Measurements from ENCODE around the gene CFAP46.

The CFAP46 gene

DNA sequence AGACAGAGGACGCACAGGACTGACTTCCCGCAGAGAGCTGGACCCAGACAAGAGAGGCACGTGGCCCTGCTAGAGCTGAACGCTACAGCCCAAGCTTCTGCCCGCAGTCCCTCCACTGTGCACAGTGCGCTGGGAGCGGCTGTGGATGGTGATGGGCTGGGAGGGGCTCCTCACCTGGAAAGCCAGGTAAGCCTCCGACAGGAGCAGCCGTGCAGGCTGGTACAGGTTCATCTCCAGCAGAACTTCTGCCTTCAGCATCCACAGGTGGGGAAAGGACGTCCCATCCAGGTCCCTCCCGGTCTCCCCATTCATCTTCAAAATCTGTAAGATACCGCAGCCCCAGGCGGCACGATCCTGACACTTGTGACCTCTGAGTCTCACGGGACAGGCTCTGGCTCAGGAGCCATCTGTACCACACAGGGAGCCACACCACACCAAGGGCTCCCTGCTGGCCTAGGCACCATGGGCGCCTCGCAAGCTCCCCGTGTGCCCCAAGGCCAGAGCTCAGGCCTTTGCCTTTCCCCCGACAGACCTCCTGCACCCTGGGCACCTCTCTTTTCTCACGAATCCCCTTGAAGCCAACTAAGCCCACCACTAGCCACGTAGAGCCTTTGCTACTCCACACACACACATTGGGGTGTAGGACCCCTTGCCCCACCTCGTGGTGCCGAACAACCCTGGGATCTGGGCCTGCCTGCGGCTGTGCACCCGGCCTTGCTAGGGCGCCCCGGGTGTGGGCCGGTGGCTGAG is 76.3 kb downstream of the CFAP46 start:
- in situ Hi-C loops (cut with MboI; ENCODE audit: low sequenced_read_pairs): no loop called here

DNA sequence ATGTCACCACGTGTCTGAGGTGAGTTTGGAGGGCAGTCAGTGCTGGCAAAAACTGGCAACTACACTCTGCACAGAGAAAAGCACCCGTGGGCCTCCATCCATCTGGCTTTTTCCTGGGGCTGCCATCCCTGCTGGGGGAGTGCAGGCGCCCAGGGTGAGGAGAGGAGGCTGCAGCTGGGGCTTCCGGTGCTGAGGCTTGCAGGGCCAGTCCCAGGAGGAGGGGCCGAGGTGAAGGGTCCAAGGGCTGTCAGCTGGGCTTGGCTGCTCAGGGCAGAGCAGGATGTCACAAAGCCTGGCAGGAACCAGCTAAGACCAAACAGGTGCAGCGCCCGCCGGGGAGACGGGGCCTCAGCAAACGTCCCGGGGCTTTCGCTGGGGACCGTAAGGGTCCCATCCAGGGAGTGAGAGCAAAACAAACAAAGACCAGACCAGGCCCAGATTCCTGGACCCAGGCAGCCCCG is 77.2 kb downstream of the CFAP46 start:
- in situ Hi-C loops (cut with MboI; ENCODE audit: low sequenced_read_pairs): no loop called here

DNA sequence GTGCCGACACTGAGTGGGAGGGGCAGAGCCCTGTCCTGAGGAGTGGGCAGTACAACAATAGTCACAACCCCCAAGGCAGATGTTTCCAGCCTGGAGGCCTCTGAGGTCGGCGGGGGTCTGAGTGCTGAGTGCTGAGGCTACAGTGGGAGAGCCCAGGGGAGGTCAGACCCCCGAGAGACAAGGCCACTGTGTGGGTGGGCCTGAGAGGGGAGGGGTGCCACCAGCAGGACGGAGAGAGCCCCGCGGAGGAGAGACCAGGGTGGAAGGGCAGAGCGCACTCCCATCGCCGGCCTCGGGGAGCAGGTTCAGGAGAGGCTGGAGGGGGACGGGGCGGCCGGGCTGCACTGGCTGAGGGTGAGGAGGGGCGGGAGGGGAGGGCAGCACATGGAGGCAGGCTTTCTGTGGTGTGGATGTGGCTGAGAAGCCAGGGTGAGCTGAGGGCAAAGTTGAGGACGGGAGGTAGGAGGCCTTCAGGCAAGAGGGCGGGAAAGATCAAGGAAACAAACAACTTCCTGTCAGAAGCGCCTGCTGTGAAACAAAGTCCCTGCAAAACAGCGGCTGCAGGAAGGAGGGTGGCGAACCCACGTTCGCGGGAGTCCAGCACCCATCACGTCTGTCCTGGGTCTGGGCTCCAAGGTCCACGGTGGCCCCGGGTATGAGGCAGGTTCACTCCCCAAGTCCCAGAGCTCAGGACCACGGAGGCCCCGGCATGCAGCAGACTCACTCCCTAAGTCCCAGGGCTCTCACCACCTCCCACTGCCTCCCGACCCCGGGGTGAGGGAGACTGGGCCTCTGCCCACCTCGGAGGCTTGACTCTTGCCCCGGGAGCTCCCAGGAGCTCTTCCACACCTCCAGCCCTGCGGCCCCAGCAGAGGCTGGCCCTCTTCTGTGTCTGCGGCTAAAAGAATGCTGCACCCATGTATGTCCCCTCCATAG is 79.6 kb downstream of the CFAP46 start:
- in situ Hi-C loops (cut with MboI; ENCODE audit: low sequenced_read_pairs): no loop called here

DNA sequence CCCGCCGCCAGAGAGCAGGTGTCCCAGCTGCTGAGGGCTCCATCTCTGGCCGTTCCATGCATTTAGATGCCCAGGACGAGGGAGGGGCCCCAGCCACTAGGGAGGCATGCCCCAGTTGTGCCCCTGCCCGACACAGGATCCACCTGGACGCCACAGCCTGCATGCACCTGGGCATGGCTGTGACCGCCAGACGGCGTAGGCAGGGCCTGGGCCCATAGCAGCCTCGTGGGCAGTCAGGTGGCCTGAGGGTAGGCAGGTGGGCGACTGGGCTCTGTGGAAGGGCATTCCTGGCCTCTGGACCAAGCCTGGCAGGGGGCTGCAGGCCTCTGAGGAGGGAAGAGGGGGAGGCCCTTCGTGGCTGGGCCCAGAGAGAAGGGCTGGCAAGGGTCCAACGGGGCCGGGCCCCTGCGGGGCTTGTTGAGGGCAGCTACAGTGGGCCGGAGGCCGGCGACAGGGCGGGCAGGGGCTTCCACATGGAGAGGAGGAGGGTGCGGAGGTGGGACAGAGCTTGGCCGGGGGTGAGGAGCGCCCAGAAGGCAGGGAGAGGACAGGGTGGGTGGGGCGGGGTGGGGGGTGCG is 80.4 kb downstream of the CFAP46 start:
- in situ Hi-C loops (cut with MboI; ENCODE audit: low sequenced_read_pairs): no loop called here

DNA sequence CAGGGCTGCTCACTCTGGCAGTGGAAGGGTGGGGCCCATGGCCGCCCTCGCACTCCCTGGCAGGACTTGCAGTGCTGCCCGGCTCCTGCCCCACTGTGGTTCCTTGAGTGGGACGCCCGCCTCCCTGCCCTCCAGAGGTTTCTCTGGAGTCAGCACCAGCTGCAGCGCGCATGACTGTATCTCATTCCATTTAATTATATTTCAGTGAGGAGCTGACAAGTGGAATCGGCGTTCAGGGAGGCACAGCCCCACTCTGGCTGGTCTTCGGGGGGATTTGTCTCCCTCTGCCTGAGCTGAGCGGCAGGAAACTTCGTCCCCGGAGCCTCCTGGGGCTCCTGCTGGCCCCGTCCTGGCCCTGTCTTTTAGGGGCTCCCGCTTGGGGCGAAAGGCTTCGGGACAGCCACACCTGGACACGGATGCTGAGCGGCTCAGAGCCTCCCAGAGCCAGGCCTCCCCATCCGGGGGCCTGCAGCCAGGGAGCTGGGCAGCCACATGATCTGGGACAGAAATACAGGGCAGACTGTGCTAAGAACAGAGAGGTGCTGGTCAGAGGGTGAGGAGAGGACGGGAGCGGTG is 81.2 kb downstream of the CFAP46 start:
- in situ Hi-C loops (cut with MboI; ENCODE audit: low sequenced_read_pairs): no loop called here

DNA sequence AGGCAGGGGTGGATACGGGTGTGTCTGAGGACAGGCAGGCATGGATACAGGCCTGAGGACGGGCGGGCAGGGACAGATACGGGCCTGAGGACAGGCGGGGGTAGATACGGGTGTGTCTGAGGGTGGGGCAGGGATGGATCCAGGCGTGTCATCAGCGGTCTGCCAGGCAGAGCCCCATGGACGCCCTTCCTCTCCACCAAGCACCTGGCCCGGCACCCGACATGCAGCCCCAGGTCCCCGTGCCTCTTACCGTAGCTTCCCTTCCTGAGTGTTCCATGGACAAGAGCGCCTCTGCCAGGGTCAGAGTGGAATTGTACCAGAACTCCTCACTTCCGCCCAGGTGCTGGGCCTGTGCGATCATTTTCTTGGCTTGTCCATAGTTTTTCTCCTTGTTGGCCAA is 81.8 kb downstream of the CFAP46 start:
- in situ Hi-C loops (cut with MboI; ENCODE audit: low sequenced_read_pairs): no loop called here

DNA sequence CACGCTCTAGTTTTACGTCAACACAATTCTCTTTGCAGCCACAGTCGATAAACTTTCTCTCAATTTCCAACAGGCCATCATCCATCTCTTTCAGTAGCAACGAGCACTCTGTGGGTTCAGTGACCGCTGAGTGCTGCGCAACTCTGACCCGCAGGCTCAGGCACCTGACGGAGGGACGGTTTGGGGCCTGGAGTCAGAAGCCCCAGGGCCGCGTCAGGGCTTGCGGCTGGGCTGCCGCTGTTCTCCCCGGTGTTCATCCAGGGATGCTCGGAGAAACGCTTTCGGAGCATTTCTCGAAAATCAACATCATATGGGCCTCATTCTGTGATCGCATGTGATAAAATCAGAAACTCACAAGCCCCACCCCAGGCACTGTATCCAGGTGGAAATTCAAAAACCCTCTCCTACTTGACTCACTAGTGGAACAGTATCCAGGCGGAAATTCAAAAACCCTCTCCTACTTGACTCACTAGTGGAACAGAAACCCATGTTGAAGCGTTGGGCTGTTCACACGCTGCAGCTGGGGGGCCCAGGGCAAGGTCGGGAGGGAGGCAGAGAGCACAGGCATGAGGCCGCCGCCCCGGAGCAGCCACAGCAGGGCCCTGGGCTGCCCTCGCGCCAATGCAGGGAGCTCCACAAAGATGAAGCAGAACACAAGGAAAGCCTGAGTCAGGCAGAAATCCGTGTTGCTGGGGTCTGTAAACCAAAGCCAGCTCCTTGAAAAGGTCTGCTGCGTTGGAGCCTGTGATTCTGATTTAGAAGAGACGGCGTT is 83.1 kb downstream of the CFAP46 start:
- in situ Hi-C loops (cut with MboI; ENCODE audit: low sequenced_read_pairs): no loop called here

DNA sequence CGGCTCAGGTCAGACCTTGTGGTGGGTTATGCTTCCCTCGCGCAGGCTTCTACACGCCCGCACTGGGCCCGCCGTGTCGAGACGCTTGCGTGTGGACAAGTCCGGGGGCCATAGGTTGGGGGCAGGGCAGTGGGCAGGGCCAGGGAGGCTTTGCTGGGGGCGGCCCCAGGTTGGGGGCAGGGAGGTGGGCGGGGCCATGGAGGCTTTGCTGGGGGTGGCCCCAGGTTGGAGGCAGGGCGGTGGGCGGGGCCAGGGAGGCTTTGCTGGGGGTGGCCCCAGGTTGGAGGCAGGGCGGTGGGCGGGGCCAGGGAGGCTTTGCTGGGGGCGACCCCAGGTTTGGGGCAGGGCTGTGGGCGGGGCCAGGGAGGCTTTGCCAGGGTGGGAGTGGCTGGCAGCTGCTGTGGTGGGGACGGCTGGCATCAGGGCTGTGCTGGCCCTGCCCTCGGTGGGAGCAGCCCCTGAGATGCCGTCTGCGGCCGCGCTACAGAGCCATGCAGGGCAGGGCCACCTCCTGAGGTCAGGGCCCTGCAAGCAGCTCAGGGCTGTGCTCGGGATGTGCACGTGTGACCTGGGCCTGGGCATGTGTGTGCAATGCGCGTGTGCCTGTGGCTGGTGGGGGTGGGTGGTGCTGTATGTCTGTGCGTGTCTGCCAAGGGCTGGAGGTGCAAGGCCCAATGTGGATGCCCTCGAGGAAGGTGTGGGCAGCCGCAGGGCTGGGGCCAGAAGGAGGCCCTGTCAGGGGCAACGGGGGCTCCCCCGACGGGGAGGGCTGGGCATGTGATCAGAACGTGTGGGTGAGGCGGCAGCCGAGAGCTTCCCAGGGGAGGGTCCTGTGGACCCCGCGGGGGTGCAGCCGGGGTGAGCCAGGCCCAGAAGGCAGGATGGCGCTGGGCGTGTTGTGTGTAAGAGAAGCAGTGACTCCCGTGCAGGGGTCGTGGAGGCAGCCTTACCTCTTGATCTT is 84.0 kb downstream of the CFAP46 start:
- in situ Hi-C loops (cut with MboI; ENCODE audit: low sequenced_read_pairs): no loop called here

DNA sequence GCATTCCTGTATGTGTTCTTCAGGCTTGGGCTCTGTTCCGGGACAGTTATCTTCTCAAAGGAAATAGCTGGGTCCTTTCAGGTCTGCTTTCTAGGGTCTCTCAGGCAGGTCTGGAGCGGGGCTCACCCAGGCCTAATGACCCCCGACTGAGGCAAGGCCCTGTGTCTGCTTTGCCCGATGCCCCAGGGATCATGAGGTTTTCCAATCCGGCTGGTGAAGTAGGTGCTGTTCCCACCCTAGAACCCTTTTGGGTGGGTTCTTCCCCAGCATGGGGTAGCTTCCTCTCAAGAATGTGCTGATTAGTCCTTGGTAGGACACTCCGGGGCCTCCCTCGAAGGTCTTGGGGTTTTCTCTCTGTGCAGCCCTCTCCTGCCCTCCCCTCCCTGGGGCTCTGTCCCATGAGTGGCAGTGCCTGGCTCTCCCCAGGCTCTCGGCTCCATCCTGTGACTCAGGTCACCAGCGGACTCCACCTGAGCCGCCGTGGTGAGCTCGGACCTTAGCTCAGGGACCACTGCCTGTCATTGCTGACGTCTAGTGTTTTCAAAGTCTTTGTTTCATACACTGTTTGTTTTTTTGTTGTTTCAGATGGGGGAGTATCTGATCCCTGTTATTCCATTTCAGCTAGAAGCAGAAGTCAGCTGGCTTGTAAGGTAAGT is 85.4 kb downstream of the CFAP46 start:
- in situ Hi-C loops (cut with MboI; ENCODE audit: low sequenced_read_pairs): no loop called here

DNA sequence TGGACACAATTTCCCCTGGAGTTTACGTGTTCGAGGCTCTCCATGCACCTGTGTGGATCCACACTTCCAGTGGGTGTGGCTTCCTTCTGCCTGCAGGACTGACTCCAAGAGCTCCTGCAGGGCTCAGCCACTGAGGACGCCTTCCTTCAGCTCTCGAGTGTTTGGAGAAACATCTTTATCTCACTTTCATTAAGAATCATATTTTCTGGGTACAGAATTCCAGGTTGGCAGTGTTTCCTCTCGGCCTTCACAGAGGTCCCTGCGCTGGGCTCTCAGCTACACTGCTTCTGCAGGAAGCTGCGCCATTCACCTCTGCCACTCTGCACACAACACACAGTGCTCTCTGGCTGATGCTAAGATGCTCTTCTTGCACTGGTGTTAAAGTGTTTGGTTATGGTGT is 86.5 kb downstream of the CFAP46 start:
- in situ Hi-C loops (cut with MboI; ENCODE audit: low sequenced_read_pairs): no loop called here

DNA sequence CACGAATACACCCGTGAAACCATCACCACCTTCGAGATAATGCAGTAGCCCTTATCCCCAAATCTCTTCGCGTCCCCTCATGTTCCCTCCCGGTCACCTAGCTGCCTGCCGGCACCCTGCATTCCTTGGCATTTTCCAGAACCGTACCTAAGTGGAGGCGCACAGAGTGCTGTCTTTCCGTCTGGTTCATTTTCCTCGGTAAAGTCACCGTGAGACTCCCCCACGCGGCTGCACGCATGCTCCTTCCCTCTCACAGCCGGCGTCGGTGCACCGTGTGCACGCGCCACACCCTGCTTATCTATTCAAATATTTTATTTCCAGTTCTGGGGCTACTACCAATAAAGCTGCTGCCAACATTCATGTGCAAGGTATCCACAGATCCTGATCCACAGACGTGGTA is 90.9 kb downstream of the CFAP46 start:
- in situ Hi-C loops (cut with MboI; ENCODE audit: low sequenced_read_pairs): no loop called here

DNA sequence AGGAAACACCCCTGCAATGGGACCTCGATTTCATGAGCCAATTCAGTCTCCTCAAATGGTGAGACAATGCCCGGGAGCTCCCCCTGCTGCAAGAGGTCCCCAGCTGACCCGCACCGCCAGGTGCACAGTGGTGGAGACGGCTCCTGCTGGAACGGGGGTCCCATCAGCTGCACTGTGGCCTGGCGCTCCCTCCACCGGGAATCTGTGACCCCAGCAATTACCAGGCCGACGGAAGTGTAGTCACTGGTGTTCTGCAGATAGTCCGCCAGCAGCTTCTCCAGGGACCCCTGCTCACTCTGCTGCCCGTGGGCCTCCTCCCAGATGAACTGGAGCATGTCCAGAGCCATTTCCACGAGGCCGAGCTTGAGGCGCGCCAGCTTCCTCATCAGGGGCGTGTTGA is 91.5 kb downstream of the CFAP46 start:
- in situ Hi-C loops (cut with MboI; ENCODE audit: low sequenced_read_pairs): no loop called here

DNA sequence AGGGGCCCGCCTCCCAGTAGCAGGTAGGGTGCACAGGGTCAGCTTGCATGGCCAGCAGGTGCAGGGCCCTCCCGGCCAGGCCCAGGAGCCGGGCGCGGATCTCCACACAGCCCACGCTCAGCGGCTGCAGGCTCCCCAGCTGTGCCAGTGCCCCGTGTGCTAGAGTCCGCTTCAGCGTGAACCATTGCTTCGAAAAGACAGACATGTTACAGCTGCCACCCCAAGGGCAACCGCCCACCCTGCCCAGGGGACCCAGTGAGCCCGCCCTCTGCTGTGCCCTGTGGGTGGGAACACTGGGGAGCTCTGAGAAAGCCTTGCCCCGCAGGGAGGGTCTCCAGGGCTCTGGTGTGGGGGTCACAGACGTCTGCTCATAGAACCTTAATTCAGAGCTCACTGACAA is 92.1 kb downstream of the CFAP46 start:
- in situ Hi-C loops (cut with MboI; ENCODE audit: low sequenced_read_pairs): no loop called here

DNA sequence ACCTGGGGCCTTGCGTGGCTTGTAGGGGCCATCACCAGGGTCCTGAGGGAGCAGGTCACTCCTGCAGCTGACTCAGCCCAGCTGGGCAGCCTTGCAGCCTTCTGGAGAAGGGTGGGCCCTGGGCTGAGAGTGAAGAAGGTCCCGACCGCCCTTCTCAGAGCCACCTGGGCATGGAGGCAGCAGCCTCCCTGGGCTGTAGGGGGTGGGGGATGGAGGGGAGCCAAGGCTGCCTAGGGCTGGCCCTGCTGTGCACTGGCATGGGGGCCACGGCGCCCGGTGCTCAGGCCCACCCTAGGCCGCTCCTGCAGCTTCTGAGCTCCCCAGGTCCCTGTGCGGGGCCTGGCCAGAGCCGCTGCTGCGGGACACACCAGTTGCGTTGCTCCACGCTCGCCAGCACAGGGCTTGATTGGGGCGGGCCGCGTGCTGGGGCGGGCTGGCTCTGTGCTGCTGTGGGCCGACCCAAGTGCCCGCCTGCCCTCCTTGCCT is 92.8 kb downstream of the CFAP46 start:
- in situ Hi-C loops (cut with MboI; ENCODE audit: low sequenced_read_pairs): no loop called here

DNA sequence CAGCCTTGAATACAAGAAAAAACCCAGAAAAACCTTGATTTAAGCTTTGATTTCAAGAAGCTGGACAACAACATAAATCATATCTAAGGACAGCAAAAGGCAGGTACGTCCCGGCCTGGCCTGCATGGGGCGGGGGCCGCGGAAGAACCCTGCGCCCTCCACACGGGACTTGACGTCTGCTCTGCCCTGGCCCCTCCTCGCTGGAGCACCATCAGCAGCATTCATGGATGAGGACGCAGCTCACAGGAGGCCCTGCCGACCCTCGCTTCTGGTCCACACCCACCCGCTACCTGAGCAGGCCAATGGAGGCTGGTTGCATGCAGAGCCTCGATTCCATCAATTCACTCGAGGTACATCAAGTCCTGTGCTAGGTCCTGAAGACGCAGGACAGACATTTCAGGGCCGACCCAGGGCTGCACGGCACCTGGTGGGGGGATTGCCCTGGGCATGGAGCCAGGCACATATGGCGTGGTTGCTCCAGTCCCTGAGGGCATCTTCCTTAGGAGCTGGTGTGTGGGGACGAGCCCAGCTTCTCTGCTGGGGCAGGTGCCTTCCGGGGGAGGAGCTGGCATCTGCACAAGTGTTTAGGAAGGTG is 93.3 kb downstream of the CFAP46 start:
- in situ Hi-C loops (cut with MboI; ENCODE audit: low sequenced_read_pairs): no loop called here

DNA sequence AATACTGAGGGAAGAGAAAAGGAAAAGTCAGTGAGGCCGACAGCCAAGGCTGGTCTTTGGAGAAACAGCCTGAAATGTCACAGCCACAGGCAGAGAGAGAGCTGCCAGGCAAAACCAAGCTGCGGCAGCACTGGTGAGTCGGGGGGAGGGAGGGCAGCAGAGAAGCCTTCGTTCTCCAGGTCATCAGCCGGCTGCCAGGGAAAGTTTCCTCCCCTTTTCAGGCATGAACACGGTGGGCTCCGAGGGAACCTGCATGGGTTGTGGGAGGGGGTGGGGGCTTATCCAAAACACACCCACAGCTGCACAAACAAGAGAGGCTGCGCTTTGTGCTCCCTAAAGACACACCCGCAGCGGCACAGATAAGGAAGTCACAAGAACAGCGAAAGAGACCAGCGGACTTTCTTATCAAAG is 94.1 kb downstream of the CFAP46 start:
- in situ Hi-C loops (cut with MboI; ENCODE audit: low sequenced_read_pairs): no loop called here

DNA sequence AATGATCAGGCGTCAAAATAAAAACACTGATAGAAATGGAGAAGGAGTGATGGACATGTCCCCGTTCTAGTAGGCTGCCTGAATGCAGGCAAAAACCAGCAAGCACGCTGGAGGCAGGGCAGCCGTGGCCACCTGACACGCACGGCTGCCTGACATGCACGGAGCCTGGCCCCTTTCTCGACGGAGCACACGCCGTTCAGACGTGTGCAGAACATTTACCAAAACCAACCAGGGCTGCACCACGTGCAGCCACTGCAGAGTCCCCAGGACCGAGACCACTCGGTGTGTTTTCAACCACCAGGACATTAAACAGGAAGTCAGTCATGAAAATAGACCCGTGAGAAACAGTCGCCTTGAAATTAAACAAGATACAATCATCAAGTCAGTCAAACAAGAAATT is 94.5 kb downstream of the CFAP46 start:
- in situ Hi-C loops (cut with MboI; ENCODE audit: low sequenced_read_pairs): no loop called here

DNA sequence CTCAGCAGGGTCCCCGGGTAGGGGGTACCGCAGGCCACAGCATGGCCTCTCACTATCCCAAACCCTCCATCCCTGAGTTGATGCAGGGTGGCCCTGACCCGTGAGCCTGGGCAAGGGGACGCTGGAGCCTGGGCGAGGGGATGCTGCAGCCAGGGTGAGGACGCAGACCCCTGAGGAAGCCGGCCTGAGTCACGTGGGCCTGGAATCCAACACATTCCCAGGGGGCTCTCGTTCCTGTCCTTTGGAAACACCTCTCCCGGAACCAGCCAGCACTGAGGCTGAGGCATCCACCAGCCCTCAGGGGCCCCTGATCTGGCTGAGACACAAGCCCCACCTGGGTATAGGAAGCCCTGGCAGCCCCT is 95.0 kb downstream of the CFAP46 start:
- in situ Hi-C loops (cut with MboI; ENCODE audit: low sequenced_read_pairs): no loop called here
